Stimulated activated effector memory CD8-positive, alpha-beta T cell treated with anti-CD3 and anti-CD28 coated beads, Interleukin-12 subunit alpha, Interleukin-12 subunit beta, amount 100 ng/mL, for 72 hours (primary cell): Measurements from ENCODE around the gene PKP3.
"Not testable (repeated sequence)": the region's sequence is repeated elsewhere in the genome, so short reads cannot be mapped to it uniquely, and the experiment has no call there.

ENCODE experiments used
- ATAC-seq: fragments of 150-1000 bp; cut with Tn5 transposase; 2 replicates; pipeline ENCODE4 v1.10.0; 2021
- DNase-seq, 2 donors: peaks; one replicate each; pipeline ENCODE4 v3.0.0; 2021 to 2022; ENCODE audit warnings: low spot score in 2 of 2
- H3K27ac Mint-ChIP-seq: one replicate; pipeline ENCODE4 v1.8.0; 2022; ENCODE audit warnings: mild to moderate bottlenecking, mixed read lengths
- H3K36me3 Mint-ChIP-seq: one replicate; pipeline ENCODE4 v1.8.0; 2022; ENCODE audit warnings: mild to moderate bottlenecking, mixed read lengths
- H3K4me1 Mint-ChIP-seq: one replicate; pipeline ENCODE4 v1.8.0; 2022; ENCODE audit warnings: mixed read lengths
- H3K4me3 Mint-ChIP-seq: one replicate; pipeline ENCODE4 v1.8.0; 2022; ENCODE audit warnings: mild to moderate bottlenecking, mixed read lengths
- H3K9me3 Mint-ChIP-seq: one replicate; pipeline ENCODE4 v1.8.0; 2022; ENCODE audit warnings: mixed read lengths

Gene PKP3

GRCh38 chr11:396511-396947 lies 2.5 kb downstream of the PKP3 start:
- DNase-seq (no peak), ATAC-seq (peak; percentile 57)
- Mint-ChIP-seq H3K9me3 (no peaks in the 10 kb centered on the region), H3K27ac (no peak overlapping the region), H3K36me3 (peaks cover 19% of the 10 kb centered on the region), H3K4me3 (peak overlapping the region; percentile 45), H3K4me1 (peaks cover 17% of the 10 kb centered on the region)

DNA sequence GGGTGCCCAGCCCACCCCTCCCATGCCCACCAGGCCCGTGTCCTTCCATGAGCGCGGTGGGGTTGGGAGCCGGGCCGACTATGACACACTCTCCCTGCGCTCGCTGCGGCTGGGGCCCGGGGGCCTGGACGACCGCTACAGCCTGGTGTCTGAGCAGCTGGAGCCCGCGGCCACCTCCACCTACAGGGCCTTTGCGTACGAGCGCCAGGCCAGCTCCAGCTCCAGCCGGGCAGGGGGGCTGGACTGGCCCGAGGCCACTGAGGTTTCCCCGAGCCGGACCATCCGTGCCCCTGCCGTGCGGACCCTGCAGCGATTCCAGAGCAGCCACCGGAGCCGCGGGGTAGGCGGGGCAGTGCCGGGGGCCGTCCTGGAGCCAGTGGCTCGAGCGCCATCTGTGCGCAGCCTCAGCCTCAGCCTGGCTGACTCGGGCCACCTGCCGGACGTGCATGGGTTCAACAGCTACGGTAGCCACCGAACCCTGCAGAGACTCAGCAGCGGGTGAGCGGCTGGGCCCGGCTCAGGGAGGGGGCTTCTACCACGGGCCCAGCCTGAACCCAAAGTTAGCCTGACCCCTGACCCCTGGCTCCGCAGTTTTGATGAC lies 3.0 kb downstream of the PKP3 start:
- Mint-ChIP-seq H3K27ac (no peak overlapping the region), H3K36me3 (peaks cover 19% of the 10 kb centered on the region), H3K9me3 (no peaks in the 10 kb centered on the region), H3K4me1 (peaks cover 17% of the 10 kb centered on the region), H3K4me3 (peak overlapping the region; percentile 45)
- DNase-seq (peak in 1 of 2 donors; percentile 60), ATAC-seq (peak; percentile 79)

DNA sequence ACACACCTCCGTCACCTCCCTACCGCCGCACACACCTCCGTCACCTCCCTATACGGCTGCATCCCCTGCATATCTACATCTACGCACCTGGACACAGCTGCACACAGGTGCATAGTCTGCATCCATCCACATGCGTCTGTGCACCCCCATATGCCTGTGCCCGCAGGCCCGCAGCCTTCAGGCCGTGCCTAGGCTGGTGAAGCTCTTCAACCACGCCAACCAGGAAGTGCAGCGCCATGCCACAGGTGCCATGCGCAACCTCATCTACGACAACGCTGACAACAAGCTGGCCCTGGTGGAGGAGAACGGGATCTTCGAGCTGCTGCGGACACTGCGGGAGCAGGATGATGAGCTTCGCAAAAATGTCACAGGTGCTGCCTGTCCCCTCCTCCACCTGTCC lies 4.8 kb downstream of the PKP3 start:
- ATAC-seq, result peak; percentile 31
- Mint-ChIP-seq H3K27ac (peak overlapping the region; percentile 81), H3K36me3 (peaks cover 19% of the 10 kb centered on the region), H3K4me3 (no peak overlapping the region), H3K9me3 (no peaks in the 10 kb centered on the region), H3K4me1 (peaks cover 17% of the 10 kb centered on the region)
- DNase-seq, result no peak

DNA sequence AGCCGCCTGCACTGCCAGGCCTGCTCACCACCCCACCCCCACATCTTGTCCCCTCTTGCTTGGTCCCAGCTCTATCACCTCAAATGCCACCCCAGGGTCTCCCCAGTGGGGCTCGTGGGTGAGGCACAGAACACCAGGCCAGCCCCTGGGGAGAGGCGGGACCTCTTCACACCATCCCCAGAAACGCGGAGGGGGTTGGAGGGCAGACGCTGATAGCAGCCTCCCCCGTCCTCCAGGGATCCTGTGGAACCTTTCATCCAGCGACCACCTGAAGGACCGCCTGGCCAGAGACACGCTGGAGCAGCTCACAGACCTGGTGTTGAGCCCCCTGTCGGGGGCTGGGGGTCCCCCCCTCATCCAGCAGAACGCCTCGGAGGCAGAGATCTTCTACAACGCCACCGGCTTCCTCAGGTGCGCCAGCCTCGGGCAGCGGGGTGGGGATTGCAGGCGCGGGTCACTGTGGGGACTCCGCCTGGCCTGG lies 5.8 kb downstream of the PKP3 start:
- H3K27ac Mint-ChIP-seq, result no peak overlapping the region
- peak; percentile 50 for ATAC-seq

DNA sequence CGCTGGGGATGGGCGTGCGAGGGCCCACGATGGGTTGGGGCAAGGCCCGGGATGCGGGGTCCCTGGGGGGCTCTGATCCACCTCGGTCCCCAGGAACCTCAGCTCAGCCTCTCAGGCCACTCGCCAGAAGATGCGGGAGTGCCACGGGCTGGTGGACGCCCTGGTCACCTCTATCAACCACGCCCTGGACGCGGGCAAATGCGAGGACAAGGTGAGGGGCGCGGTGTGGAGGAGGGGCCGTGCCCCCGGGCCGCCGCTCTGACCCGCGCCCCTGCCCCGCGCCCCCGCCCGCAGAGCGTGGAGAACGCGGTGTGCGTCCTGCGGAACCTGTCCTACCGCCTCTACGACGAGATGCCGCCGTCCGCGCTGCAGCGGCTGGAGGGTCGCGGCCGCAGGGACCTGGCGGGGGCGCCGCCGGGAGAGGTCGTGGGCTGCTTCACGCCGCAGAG lies 6.3 kb downstream of the PKP3 start:
- ATAC-seq, result no peak
- H3K4me3 Mint-ChIP-seq, result no peak overlapping the region
- H3K9me3 Mint-ChIP-seq, result no peaks in the 10 kb centered on the region
- no peak for DNase-seq
- peaks cover 15% of the 10 kb centered on the region for H3K4me1 Mint-ChIP-seq
- H3K36me3 Mint-ChIP-seq, result peaks cover 22% of the 10 kb centered on the region
- no peak overlapping the region for H3K27ac Mint-ChIP-seq

More for the DNA sequence above, 5.8 kb downstream of the PKP3 start:
- H3K4me1 Mint-ChIP-seq, result peaks cover 14% of the 10 kb centered on the region
- no peak overlapping the region for H3K4me3 Mint-ChIP-seq
- no peak for DNase-seq
- no peaks in the 10 kb centered on the region for H3K9me3 Mint-ChIP-seq
- H3K36me3 Mint-ChIP-seq, result peaks cover 19% of the 10 kb centered on the region

DNA sequence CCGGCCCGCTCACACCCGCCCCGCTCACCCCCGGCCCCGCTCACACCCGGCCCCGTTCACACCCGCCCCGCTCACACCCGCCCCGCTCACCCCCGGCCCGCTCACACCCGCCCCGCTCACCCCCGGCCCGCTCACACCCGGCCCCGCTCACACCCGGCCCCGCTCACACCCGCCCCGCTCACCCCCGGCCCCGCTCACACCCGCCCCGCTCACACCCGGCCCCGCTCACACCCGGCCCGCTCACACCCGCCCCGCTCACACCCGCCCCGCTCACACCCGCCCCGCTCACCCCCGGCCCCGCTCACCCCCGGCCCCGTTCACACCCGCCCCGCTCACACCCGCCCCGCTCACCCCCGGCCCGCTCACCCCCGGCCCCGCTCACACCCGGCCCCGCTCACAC lies 7.2 kb downstream of the PKP3 start:
- not testable (repeated sequence) for H3K27ac Mint-ChIP-seq, H3K4me3 Mint-ChIP-seq, H3K9me3 Mint-ChIP-seq, DNase-seq, ATAC-seq
- peaks cover 27% of the 10 kb centered on the region for H3K36me3 Mint-ChIP-seq
- peaks cover 15% of the 10 kb centered on the region for H3K4me1 Mint-ChIP-seq

DNA sequence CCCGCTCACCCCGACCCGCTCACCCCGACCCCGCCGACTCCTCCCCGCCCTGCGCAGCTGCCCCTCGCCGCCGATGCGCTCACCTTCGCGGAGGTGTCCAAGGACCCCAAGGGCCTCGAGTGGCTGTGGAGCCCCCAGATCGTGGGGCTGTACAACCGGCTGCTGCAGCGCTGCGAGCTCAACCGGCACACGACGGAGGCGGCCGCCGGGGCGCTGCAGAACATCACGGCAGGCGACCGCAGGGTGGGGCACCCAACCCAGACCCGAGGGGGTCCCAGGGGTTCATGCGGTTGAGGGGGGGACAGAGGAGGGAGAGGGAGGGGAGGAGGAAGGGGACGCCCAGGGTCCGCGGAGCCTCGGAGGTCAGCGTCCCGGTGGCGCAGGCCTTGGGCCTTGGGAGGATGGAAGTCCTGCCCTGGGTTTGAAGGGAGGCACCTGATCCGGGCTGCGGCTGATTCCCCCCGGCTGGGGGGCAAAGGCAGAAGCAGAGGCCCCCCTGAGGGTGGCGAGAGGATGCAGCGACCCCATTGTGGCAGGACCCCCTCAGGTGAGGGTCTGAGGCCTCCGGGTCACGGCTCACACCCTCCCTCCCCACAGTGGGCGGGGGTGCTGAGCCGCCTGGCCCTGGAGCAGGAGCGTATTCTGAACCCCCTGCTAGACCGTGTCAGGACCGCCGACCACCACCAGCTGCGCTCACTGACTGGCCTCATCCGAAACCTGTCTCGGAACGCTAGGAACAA lies 9.2 kb downstream of the PKP3 start:
- ATAC-seq (no peak), DNase-seq (no peak)
- Mint-ChIP-seq H3K27ac (no peak overlapping the region), H3K36me3 (peaks cover 27% of the 10 kb centered on the region), H3K4me1 (peaks cover 12% of the 10 kb centered on the region), H3K9me3 (no peaks in the 10 kb centered on the region), H3K4me3 (no peak overlapping the region)

- DNase-seq (no peak), ATAC-seq (no peak)
- Mint-ChIP-seq H3K27ac (peak overlapping the region; percentile 40), H3K36me3 (peaks cover 21% of the 10 kb centered on the region), H3K9me3 (no peaks in the 10 kb centered on the region), H3K4me3 (no peak overlapping the region), H3K4me1 (peaks cover 7% of the 10 kb centered on the region)
These were observed 9.9 kb downstream of the PKP3 start for GRCh38 chr11:403761-404431.

DNA sequence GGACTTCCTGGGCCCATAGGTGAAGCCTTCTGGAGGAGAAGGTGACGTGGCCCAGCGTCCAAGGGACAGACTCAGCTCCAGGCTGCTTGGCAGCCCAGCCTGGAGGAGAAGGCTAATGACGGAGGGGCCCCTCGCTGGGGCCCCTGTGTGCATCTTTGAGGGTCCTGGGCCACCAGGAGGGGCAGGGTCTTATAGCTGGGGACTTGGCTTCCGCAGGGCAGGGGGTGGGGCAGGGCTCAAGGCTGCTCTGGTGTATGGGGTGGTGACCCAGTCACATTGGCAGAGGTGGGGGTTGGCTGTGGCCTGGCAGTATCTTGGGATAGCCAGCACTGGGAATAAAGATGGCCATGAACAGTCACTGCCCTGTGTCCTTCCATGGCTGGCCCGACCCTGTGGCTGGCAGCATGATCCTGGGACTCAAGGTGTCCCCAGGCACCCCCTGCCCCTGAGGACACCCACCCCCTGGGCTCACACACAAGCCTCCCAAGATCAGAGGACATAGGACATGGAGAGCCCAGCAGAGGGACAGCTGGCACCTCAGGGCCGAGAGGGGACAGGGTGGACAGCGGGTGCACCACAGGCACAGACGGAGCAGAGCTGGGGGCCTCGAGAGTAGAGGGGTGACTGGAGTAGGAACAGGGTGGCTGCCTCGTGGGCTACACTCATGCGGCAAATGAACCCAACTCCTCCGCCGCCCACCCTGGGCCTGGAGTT lies 10.7 kb downstream of the PKP3 start:
- H3K36me3 Mint-ChIP-seq, result peaks cover 17% of the 10 kb centered on the region
- H3K27ac Mint-ChIP-seq, result peak overlapping the region; percentile 40
- peak overlapping the region; percentile 52 for H3K4me3 Mint-ChIP-seq
- ATAC-seq, result no peak
- H3K4me1 Mint-ChIP-seq, result peaks cover 6% of the 10 kb centered on the region
- H3K9me3 Mint-ChIP-seq, result no peaks in the 10 kb centered on the region
- DNase-seq, result no peak

GRCh38 chr11:405323-405953 lies 11.4 kb downstream of the PKP3 start:
- H3K4me3 Mint-ChIP-seq, result peak overlapping the region; percentile 52
- peak overlapping the region; percentile 40 for H3K27ac Mint-ChIP-seq
- H3K4me1 Mint-ChIP-seq, result peaks cover 6% of the 10 kb centered on the region
- no peaks in the 10 kb centered on the region for H3K9me3 Mint-ChIP-seq
- ATAC-seq, result no peak
- no peak for DNase-seq
- H3K36me3 Mint-ChIP-seq, result peaks cover 13% of the 10 kb centered on the region

DNA sequence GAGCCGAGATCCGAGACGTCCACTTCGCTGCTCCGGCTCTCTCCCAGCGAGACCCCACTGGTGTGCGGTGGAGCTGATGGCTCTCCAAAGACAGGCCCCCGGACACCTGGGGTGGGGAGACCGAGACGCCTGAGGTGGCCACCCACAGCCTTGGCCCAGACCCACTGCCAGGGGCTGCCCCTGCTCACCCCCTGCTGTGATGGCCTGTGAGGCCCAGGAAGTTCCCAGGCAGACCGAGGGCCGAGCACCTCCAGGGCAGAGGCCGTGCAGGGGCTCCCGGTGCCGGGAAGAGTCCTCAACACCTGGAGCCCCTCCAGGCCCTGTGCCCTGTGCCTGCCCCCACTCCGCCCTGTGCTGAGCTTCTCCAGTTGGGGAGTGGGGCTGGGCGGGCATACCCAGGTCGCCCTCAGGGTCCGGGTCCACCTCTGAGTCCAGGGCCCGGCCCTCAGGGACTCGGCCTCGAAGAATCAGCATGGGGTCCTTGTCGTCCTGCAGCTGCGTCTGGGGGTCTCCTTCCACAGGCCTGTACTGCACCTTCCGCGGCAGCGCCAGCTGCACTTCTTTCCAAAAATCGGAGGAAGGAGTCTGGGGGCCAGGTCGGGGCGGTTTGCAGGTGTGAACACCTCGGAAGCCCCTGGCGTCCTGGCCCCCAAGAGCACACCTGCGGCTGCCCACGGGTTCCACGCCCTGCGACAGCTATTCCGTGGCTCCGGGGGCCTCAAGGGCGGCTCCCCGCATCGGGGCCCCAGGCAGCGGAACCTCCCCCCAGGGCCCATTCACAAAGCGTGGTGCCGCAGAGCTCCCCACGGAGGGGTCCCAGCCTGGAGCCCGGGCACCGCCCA lies 12.2 kb downstream of the PKP3 start:
- H3K4me1 Mint-ChIP-seq, result peaks cover 6% of the 10 kb centered on the region
- no peaks in the 10 kb centered on the region for H3K9me3 Mint-ChIP-seq
- DNase-seq (no peak), ATAC-seq (no peak)
- peaks cover 13% of the 10 kb centered on the region for H3K36me3 Mint-ChIP-seq
- H3K4me3 Mint-ChIP-seq, result peak overlapping the region; percentile 45
- no peak overlapping the region for H3K27ac Mint-ChIP-seq

DNA sequence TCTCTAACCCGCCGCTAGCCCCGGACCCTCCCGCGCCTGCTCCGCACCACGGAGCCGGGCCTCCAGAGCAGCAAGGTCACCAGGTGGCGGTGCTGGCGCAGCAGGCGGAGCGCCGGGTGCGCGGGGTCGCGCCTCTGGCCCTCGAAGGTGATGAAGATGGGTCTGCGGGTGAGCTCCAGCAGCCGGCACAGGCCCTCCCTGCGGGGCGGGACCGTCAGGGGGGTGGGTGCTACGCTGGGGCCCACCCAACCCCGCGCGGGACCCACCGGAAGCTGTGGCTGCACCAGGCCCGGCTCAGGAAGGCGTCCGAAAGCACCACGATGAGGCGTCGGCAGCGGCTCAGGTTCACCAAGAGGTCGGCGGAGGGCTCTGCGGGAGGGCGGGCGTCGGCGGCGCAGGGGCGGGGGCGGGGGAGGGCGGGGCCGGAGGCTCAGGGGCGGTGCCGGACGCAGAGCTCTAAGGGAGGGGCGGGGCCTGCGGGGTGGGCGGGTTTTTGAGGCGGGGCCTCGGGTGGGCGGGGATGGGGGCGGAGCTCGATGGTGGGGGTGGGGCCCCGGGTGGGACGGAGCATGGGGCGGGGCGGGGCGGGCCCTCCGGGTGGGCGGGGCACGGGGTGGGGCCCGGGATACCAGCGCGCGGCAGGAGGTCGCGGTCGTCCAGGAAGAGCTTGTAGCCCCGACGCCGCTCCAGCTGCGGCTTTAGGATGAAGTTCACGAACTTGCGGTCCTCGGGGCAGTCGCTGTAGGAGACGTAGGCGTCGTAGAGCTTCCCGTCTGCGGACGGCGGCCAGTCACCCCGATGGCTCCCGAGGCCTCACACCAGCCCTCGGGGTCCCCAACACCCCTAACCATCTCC lies 13.0 kb downstream of the PKP3 start:
- peak; percentile 79 to 94 for DNase-seq
- Mint-ChIP-seq H3K4me3 (peak overlapping the region; percentile 45), H3K36me3 (peaks cover 13% of the 10 kb centered on the region), H3K9me3 (no peaks in the 10 kb centered on the region), H3K27ac (no peak overlapping the region), H3K4me1 (peaks cover 6% of the 10 kb centered on the region)
- ATAC-seq, result peak; percentile 93

GRCh38 chr11:407651-408123 lies 13.7 kb downstream of the PKP3 start:
- peak in 1 of 2 donors; percentile 56 for DNase-seq
- H3K9me3 Mint-ChIP-seq, result no peaks in the 10 kb centered on the region
- peak overlapping the region; percentile 45 for H3K4me3 Mint-ChIP-seq
- no peak overlapping the region for H3K27ac Mint-ChIP-seq
- H3K4me1 Mint-ChIP-seq, result peaks cover 6% of the 10 kb centered on the region
- ATAC-seq, result peak; percentile 1
- H3K36me3 Mint-ChIP-seq, result peaks cover 13% of the 10 kb centered on the region
